GM10266 (cell line): ENCODE measurements around the gene LUC7L3.

ENCODE experiments used
- DNase-seq: peaks from one replicate; pipeline ENCODE4 v3.0.0; 2012; ENCODE audit errors: extremely low spot score
- CTCF ChIP-seq: IDR thresholded peaks from 2 replicates; pipeline ENCODE4 v1.5.1; 2012; ENCODE audit warnings: mild to moderate bottlenecking, low read depth; ENCODE audit not compliant: control insufficient read depth, insufficient read depth; ENCODE audit errors: missing control alignments

The LUC7L3 gene

GRCh38 chr17:50783193-50783660 is 63.8 kb downstream of the LUC7L3 start:
- peak; percentile 85 for DNase-seq
- peak; percentile 99 for TF ChIP-seq CTCF

GRCh38 chr17:50783905-50784304 is 64.5 kb downstream of the LUC7L3 start:
- DNase-seq: no peak
- no peak for TF ChIP-seq CTCF

- no peak for TF ChIP-seq CTCF
- DNase-seq: no peak
Measured at GRCh38 chr17:50785126-50785525, 65.7 kb downstream of the LUC7L3 start.

GRCh38 chr17:50785946-50786570 is 66.7 kb downstream of the LUC7L3 start:
- no peak for TF ChIP-seq CTCF
- no peak for DNase-seq

GRCh38 chr17:50787106-50787505 is 67.7 kb downstream of the LUC7L3 start:
- no peak for DNase-seq
- TF ChIP-seq CTCF: no peak

GRCh38 chr17:50790618-50791017 is 71.2 kb downstream of the LUC7L3 start:
- DNase-seq: no peak
- TF ChIP-seq CTCF: no peak

GRCh38 chr17:50792132-50792531 is 72.7 kb downstream of the LUC7L3 start:
- no peak for TF ChIP-seq CTCF
- DNase-seq: no peak
